Neutrophil (primary cell): Measurements from ENCODE around the gene NEURL4.
A peak's percentile ranks its signal among the peaks of the same experiment; 100 is the strongest.
"Not testable (repeated sequence)": the region's sequence is repeated elsewhere in the genome, so short reads cannot be mapped to it uniquely, and the experiment has no call there.

Experiments
- H3K27ac ChIP-seq: fragments of 200-600 bp; sonication (generic); 2 replicates; pipeline ENCODE4 v1.5.1; 2016; ENCODE audit warnings: mild to moderate bottlenecking, moderate library complexity
- H3K27me3 ChIP-seq: fragments of 200-600 bp; sonication (generic); 2 replicates; pipeline ENCODE4 v1.6.0; 2016; ENCODE audit warnings: mild to moderate bottlenecking
- H3K36me3 ChIP-seq: fragments of 200-600 bp; sonication (generic); 2 replicates; pipeline ENCODE4 v1.5.1; 2017
- H3K4me1 ChIP-seq, 2 experiments: fragments of 200-600 bp in 1 of 2; sonication (generic) in 1 of 2; 1 replicate in 1 of 2; 2 replicates in 1 of 2; pipeline versions ENCODE4 v1.5.1 to v1.6.1; 2013 to 2016; ENCODE audit warnings: low read depth in 1 of 2, low read length in 1 of 2, mild to moderate bottlenecking in 1 of 2, moderate library complexity in 1 of 2; ENCODE audit not compliant: control insufficient read depth in 1 of 2, insufficient read depth in 1 of 2
- H3K4me3 ChIP-seq, 2 experiments: fragments of 200-600 bp in 1 of 2; sonication (generic) in 1 of 2; 1 replicate in 1 of 2; 2 replicates in 1 of 2; pipeline ENCODE4 v1.5.1; 2013 to 2016; ENCODE audit warnings: low read depth in 1 of 2, low read length in 1 of 2, mild to moderate bottlenecking in 1 of 2, moderate library complexity in 1 of 2
- H3K9me3 ChIP-seq: fragments of 200-600 bp; sonication (generic); 2 replicates; pipeline ENCODE4 v1.5.1; 2016
- CTCF ChIP-seq: fragments of 200-600 bp; sonication (generic); IDR thresholded peaks from 2 replicates; pipeline ENCODE4 v1.5.1; 2016; ENCODE audit warnings: antibody characterized with exemption

Gene NEURL4

DNA sequence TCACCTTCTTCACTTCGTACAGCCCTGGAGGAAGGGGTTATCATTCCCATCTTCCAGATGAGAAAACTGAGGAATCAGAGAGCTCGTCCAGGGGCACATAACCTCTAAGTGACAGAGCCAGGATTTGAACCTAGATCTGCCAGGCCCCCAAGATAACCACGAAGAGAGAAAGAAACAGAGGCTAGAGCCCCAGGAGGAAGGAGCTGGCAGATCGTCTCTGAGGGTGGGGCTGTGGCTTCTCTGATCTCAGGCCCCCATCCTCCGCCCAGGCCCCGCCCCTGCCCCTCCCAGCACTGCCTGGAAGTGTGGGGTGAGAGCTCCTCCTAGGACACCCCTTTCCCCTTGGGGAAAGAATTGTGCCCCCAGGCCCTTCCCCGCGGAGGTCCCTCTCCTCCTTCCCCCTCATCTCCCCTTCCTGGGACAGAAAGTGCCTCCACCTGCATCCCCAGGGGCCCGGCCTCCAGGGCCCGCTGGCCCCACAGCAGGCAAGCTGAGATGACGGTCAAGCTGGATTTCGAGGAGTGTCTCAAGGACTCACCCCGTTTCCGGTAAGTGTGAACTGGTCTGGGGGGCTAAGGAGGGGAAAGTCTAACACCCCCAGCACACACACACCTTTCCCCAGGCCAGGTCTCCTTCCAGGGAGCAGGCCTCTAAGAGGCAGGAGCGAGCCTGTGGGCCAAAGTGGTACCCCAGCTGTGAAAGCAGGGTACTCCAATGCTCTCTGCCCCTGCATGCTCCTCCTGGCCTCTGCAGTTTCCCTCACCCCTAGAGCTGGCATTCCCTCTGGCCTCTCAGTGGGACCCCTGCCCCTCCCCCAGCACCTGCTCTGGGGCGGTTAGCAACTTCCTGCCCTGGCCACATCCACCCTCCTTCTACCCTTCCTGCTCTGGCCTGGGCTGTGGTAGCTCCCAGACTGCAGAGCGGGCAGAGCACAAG, 7.4 kb upstream of the NEURL4 start, which contains the start of gene ACAP1:
Gene ACAP1 (plus strand): TSS at position 290 of the 936 bp plus-strand sequence. CDS start 206 bp downstream, at position 496.
- Histone ChIP-seq H3K27ac (peak within 1 kb of the TSS; percentile 86), H3K27me3 (no peaks in the 10 kb centered on the region), H3K4me3 (peak within 1 kb of the TSS; percentile 86 to 96), H3K9me3 (no peaks in the 10 kb centered on the region), H3K4me1 (peaks cover 45 to 60% of the 10 kb centered on the region in 2 experiments), H3K36me3 (peaks cover 35% of the 10 kb centered on the region)
- TF ChIP-seq CTCF: no peak

DNA sequence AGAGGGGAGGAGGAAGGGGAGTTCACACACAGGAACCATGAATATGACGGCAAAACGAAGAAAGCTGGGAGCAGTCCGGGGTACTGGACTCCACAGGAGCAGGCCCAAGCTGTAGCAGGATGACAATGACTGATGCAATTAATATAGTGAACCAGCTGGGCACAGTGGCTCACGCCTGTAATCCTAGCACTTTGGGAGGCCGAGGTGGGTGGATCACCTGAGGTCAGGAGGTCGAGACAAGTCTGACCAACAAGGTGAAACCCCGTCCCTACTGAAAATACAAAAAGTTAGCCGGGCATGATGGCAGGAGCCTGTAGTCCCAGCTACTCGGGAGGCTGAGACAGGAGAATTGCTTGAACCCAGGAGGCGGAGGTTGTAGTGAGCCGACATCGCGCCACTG, 6.6 kb upstream of the NEURL4 start:
- H3K27me3 ChIP-seq, H3K9me3 ChIP-seq: not testable (repeated sequence)
- H3K4me3 ChIP-seq: peak overlapping the region; percentile 86 to 96
- H3K27ac ChIP-seq: peak overlapping the region; percentile 86
- H3K4me1 ChIP-seq: peaks cover 45 to 60% of the 10 kb centered on the region in 2 experiments
- H3K36me3 ChIP-seq: peaks cover 27% of the 10 kb centered on the region

DNA sequence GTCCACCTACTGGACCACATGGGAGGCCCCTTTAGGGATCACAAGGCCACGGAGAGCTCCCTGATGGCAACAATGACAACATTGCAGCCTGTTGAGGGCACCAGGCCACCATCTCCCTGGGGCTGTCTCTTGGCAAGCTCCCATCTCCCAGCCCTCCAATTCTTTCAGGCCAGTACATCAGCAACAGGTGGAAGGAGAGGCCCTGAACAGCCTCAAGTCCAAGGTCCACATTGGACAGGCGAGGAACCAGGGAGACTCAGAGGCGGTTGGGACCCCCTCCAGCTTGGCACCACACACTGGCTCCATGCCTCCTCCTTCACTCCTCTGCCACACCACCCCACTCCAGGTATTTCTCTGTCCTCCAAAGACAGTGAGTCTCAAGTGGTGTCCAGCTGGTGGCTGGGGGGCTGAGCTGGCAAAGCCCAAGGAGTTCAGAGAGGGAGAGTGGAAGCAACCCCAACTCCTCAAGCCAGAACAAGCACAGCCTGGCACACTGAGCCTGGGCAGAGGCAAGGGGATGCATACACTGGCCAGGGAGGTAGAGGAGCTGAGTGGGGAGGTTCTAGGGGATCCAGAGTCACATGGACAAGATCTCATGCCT, 5.9 kb upstream of the NEURL4 start:
- peaks cover 20% of the 10 kb centered on the region for H3K36me3 ChIP-seq
- H3K27me3 ChIP-seq: no peaks in the 10 kb centered on the region
- H3K4me3 ChIP-seq: no peak overlapping the region
- no peak for TF ChIP-seq CTCF
- H3K4me1 ChIP-seq: peaks cover 50 to 63% of the 10 kb centered on the region in 2 experiments
- H3K27ac ChIP-seq: peak overlapping the region; percentile 86
- no peaks in the 10 kb centered on the region for H3K9me3 ChIP-seq

- H3K9me3 ChIP-seq, H3K36me3 ChIP-seq, H3K4me3 ChIP-seq, H3K27ac ChIP-seq, H3K27me3 ChIP-seq: not testable (repeated sequence)
- H3K4me1 ChIP-seq: peaks cover 41 to 55% of the 10 kb centered on the region in 2 experiments
These were observed 3.5 kb upstream of the NEURL4 start for GRCh38 chr17:7332600-7333069.

DNA sequence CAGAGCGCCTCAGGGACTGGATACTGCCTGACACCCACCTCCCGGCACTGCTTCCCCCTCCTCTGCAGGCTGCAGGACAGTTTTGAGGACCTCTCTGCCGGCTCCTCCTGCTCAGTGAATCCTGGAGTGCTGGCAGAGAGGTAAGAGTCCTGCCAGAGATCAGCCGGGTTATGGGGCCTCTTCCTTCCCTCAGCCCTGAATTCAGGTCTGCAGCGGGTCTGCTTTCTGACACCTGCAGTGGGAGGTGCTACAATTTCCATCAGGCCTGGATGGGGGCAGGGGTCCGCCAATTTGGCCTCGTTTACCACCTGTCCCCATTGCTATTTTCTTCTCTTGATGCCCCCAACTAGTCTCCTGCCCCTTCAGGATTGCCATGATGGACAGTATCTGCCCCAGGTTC, 3.0 kb upstream of the NEURL4 start:
- peaks cover 36 to 50% of the 10 kb centered on the region in 2 experiments for H3K4me1 ChIP-seq
- no peak overlapping the region for H3K27ac ChIP-seq
- no peaks in the 10 kb centered on the region for H3K9me3 ChIP-seq
- no peaks in the 10 kb centered on the region for H3K27me3 ChIP-seq
- H3K36me3 ChIP-seq: no peaks in the 10 kb centered on the region
- no peak overlapping the region for H3K4me3 ChIP-seq
- TF ChIP-seq CTCF: no peak

- Histone ChIP-seq H3K36me3 (no peaks in the 10 kb centered on the region), H3K4me1 (peaks cover 22 to 36% of the 10 kb centered on the region in 2 experiments), H3K9me3 (no peaks in the 10 kb centered on the region), H3K4me3 (peak overlapping the region; percentile 78 to 100), H3K27ac (peak overlapping the region; percentile 96), H3K27me3 (no peaks in the 10 kb centered on the region)
- TF ChIP-seq CTCF: no peak
These were observed 1.5 kb upstream of the NEURL4 start for GRCh38 chr17:7330638-7331015.
